HCT116 (cell line): Measurements from ENCODE around the gene RAPGEF6.

ENCODE experiments used
- EZH2 ChIP-seq: fragments of 200-600 bp; sonication (generic); IDR thresholded peaks from 2 replicates; pipeline ENCODE4 v1.6.1; 2017; ENCODE audit warnings: antibody characterized with exemption, mixed run types
- FOSL1 ChIP-seq: IDR thresholded peaks from 2 replicates; pipeline ENCODE4 v1.6.1; 2012; ENCODE audit warnings: low read depth
- POLR2A ChIP-seq: IDR thresholded peaks from 2 replicates; pipeline ENCODE4 v1.7.0; 2011; ENCODE audit warnings: borderline replicate concordance; ENCODE audit not compliant: insufficient read depth, insufficient read length; ENCODE audit errors: extremely low read depth
- POLR2AphosphoS5 ChIP-seq: IDR thresholded peaks from 2 replicates; pipeline ENCODE4 v1.6.1; 2011; ENCODE audit warnings: mild to moderate bottlenecking, low read depth, low read length, moderate library complexity
- RAD21 ChIP-seq: IDR thresholded peaks from 2 replicates; pipeline ENCODE4 v1.6.1; 2012; ENCODE audit warnings: low read depth, mild to moderate bottlenecking
- SIN3A ChIP-seq: IDR thresholded peaks from 2 replicates; pipeline ENCODE4 v1.6.1; 2012; ENCODE audit warnings: low read depth
- SP1 ChIP-seq: IDR thresholded peaks from 2 replicates; pipeline ENCODE4 v1.6.1; 2012; ENCODE audit warnings: low read depth
- SRF ChIP-seq: IDR thresholded peaks from 2 replicates; pipeline ENCODE4 v1.6.1; 2012; ENCODE audit warnings: low read depth
- ZNF274 ChIP-seq: fragments of 200-500 bp; sonication (Bioruptor generic); IDR thresholded peaks from 2 replicates; pipeline ENCODE4 v1.6.1; 2014; ENCODE audit warnings: mild to moderate bottlenecking, low read depth, low read length, inconsistent platforms
- TF ChIP-seq, protein P1 (sequence below), 3 experiments: fragments of 200-600 bp in 1 of 3; sonication (generic) in 1 of 3; IDR thresholded peaks in 2 of 3; conservative IDR thresholded peaks in 1 of 3; 2 replicates each; pipeline ENCODE4 v1.5.1; 2012 to 2017; ENCODE audit warnings: low read depth in 2 of 3, low read length in 2 of 3, antibody characterized with exemption in 1 of 3, borderline replicate concordance in 1 of 3, control low read depth in 1 of 3, mild to moderate bottlenecking in 1 of 3, mixed read lengths in 1 of 3, mixed run types in 1 of 3, moderate library complexity in 1 of 3; ENCODE audit not compliant: insufficient read depth in 1 of 3
- TF ChIP-seq, protein P2 (sequence below): IDR thresholded peaks from 2 replicates; pipeline ENCODE4 v1.6.1; 2012; ENCODE audit warnings: low read depth
- TF ChIP-seq, protein P3 (sequence below): IDR thresholded peaks from 2 replicates; pipeline ENCODE4 v1.6.1; 2012

DNA sequence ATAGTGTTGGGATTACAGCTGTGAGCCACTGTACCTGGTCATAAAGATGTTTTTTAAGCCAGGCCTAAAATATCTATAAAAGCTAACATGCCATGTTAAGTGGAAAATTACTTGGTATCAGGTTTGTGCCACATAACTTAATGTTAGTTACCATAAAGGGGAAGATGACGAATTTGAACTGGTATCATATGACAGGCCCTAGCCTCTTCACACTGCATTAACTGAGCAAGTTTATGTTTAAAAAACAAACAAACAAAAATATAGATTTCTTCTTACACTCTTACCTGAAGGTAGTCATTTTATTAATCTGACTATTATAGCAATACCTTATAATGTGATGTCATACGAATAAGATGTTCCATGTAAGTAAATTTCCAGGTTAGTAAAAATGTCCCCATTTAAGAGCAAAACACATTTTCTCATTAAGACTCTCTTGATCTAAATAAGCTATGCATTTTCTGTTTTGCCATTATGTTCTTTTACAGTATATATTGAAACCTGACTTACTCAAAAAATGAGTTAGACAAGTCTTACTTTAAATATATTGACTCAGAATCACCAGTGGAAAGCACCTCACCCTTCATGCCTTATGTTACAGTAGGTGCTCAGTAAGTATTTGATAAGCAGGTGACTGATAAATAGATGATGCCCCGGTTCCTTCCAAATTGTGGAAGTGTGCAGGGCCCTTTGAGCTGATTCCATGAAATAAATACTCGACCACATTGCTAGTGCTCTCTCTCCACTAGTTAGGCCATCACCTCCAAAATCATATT, 245.7 kb downstream of the RAPGEF6 start:
- TF ChIP-seq RAD21 (no peak), EZH2 (no peak), SRF (no peak), POLR2A (no peak), SP1 (no peak), FOSL1 (no peak), POLR2AphosphoS5 (no peak), SIN3A (no peak), ZNF274 (no peak)
- TF ChIP-seq, protein P1, sequence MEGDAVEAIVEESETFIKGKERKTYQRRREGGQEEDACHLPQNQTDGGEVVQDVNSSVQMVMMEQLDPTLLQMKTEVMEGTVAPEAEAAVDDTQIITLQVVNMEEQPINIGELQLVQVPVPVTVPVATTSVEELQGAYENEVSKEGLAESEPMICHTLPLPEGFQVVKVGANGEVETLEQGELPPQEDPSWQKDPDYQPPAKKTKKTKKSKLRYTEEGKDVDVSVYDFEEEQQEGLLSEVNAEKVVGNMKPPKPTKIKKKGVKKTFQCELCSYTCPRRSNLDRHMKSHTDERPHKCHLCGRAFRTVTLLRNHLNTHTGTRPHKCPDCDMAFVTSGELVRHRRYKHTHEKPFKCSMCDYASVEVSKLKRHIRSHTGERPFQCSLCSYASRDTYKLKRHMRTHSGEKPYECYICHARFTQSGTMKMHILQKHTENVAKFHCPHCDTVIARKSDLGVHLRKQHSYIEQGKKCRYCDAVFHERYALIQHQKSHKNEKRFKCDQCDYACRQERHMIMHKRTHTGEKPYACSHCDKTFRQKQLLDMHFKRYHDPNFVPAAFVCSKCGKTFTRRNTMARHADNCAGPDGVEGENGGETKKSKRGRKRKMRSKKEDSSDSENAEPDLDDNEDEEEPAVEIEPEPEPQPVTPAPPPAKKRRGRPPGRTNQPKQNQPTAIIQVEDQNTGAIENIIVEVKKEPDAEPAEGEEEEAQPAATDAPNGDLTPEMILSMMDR (IDR thresholded peaks at IDR 0.05 in 2 of 3, conservative IDR thresholded peaks at IDR 0.05 in 1 of 3; ENCODE audit: borderline replicate concordance in 1 of 3, insufficient read depth in 1 of 3, low read depth in 2 of 3, low read length in 2 of 3), result no peak
- TF ChIP-seq, protein P2, sequence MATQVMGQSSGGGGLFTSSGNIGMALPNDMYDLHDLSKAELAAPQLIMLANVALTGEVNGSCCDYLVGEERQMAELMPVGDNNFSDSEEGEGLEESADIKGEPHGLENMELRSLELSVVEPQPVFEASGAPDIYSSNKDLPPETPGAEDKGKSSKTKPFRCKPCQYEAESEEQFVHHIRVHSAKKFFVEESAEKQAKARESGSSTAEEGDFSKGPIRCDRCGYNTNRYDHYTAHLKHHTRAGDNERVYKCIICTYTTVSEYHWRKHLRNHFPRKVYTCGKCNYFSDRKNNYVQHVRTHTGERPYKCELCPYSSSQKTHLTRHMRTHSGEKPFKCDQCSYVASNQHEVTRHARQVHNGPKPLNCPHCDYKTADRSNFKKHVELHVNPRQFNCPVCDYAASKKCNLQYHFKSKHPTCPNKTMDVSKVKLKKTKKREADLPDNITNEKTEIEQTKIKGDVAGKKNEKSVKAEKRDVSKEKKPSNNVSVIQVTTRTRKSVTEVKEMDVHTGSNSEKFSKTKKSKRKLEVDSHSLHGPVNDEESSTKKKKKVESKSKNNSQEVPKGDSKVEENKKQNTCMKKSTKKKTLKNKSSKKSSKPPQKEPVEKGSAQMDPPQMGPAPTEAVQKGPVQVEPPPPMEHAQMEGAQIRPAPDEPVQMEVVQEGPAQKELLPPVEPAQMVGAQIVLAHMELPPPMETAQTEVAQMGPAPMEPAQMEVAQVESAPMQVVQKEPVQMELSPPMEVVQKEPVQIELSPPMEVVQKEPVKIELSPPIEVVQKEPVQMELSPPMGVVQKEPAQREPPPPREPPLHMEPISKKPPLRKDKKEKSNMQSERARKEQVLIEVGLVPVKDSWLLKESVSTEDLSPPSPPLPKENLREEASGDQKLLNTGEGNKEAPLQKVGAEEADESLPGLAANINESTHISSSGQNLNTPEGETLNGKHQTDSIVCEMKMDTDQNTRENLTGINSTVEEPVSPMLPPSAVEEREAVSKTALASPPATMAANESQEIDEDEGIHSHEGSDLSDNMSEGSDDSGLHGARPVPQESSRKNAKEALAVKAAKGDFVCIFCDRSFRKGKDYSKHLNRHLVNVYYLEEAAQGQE, result no peak
- TF ChIP-seq, protein P3, sequence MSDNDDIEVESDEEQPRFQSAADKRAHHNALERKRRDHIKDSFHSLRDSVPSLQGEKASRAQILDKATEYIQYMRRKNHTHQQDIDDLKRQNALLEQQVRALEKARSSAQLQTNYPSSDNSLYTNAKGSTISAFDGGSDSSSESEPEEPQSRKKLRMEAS, result no peak
